SJCRH30 (cell line): ENCODE results near the gene GPC6. TPM values are rescaled to one million over a fixed set of nuclear protein-coding genes. Genes with fewer than 3 reads are reported as not detected.
"Not testable (repeated sequence)": the region's sequence is repeated elsewhere in the genome, so short reads cannot be mapped to it uniquely, and the experiment has no call there.

Experiments
- DNase-seq, 2 experiments: peaks; one replicate each; pipeline ENCODE4 v3.0.0-alpha.2; 2015 to 2020
- H3K27ac ChIP-seq: fragments of 250-450 bp; sonication (Bioruptor Pico); 2 replicates; pipeline ENCODE4 v1.5.1; 2020; ENCODE audit warnings: mild to moderate bottlenecking, moderate library complexity
- H3K27me3 ChIP-seq: fragments of 250-450 bp; sonication (Bioruptor Pico); 2 replicates; pipeline ENCODE4 v1.5.1; 2020; ENCODE audit warnings: mild to moderate bottlenecking, moderate library complexity
- H3K36me3 ChIP-seq: fragments of 250-450 bp; sonication (Bioruptor Pico); 2 replicates; pipeline ENCODE4 v1.5.1; 2020; ENCODE audit warnings: mild to moderate bottlenecking, moderate library complexity
- H3K4me1 ChIP-seq: fragments of 250-450 bp; sonication (Bioruptor Pico); 2 replicates; pipeline ENCODE4 v1.5.1; 2020; ENCODE audit warnings: mild to moderate bottlenecking, moderate library complexity
- H3K4me3 ChIP-seq: fragments of 250-450 bp; sonication (Bioruptor Pico); 2 replicates; pipeline ENCODE4 v1.5.1; 2020; ENCODE audit warnings: mild to moderate bottlenecking, moderate library complexity
- H3K9me3 ChIP-seq: fragments of 250-450 bp; sonication (Bioruptor Pico); replicated peaks from 2 replicates; pipeline ENCODE4 v1.5.1; 2020; ENCODE audit warnings: mild to moderate bottlenecking, moderate library complexity
- total RNA-seq: library from RNA; depleted of rRNA; stranded (reverse); fragments of >200 nt; shearing (Covaris generic); gene quantifications from 2 replicates; pipeline ENCODE4 v1.2.3, GENCODE V29; 2014

GPC6 gene
- total RNA-seq, 1 experiment from 2014 or later: 21.1 TPM

DNA sequence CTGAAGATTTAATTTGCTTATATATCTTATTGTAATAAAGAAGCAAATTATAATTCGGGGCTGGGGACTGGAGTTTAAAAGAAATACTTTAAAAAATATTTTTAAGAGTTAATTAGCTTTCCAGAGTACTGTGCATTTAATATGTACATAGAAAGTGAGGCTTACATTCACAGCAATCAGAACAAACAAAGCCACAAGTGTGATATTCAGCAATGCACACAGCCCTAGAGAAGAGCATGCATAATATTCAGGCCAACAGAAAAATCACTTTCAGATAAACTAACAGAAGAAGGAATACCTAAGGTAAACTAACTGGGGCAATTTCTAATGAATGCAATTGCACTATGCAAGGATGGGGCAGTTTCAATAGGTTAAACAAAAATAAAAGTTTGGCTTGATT, 241.8 kb downstream of the GPC6 start:
- H3K27me3 ChIP-seq: no peaks in the 10 kb centered on the region
- no peaks in the 10 kb centered on the region for H3K36me3 ChIP-seq
- DNase-seq: no peak
- H3K9me3 ChIP-seq: peaks cover 7% of the 10 kb centered on the region; the same call in 1 of the 2 replicates
- H3K4me3 ChIP-seq: no peak overlapping the region
- peaks cover under 1% of the 10 kb centered on the region; the same call in 1 of the 2 replicates for H3K4me1 ChIP-seq
- no peak overlapping the region for H3K27ac ChIP-seq

- Histone ChIP-seq H3K27me3 (no peaks in the 10 kb centered on the region), H3K9me3 (peaks cover 7% of the 10 kb centered on the region; the same call in 1 of the 2 replicates), H3K27ac (no peak overlapping the region), H3K4me3 (no peak overlapping the region), H3K4me1 (peaks cover 15% of the 10 kb centered on the region), H3K36me3 (no peaks in the 10 kb centered on the region)
- DNase-seq: no peak
Measured at GRCh38 chr13:93472296-93472695, 245.7 kb downstream of the GPC6 start.

DNA sequence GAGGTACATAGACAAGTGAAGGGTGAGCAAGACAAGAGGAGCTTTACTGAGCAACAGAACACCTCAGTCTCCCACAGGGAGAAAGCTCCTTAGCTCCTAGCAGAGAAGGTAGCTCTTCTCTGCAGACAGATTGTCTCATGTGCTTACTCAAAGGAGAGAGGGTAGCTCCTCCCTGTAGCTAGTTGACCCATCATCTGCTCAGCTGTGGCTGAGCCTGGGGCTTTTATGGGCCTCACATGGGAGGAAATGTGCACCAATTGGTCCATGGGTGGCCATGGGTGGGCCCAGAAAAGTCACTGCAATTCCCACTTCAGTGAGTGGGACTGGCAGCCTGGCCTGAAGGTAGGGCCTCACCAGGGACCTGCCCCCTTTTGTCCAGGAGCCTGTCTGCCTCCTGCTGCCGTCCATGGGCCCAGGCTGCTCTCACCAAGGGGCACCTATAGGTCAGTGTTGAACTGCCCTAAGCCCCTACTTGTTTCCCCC, 246.2 kb downstream of the GPC6 start:
- no peaks in the 10 kb centered on the region for H3K27me3 ChIP-seq
- H3K4me1 ChIP-seq: peaks cover 15% of the 10 kb centered on the region
- H3K36me3 ChIP-seq: no peaks in the 10 kb centered on the region
- no peak for DNase-seq
- peaks cover 7% of the 10 kb centered on the region; the same call in 1 of the 2 replicates for H3K9me3 ChIP-seq
- no peak overlapping the region for H3K4me3 ChIP-seq
- H3K27ac ChIP-seq: peak overlapping the region; percentile 81; the same call in 1 of the 2 replicates

DNA sequence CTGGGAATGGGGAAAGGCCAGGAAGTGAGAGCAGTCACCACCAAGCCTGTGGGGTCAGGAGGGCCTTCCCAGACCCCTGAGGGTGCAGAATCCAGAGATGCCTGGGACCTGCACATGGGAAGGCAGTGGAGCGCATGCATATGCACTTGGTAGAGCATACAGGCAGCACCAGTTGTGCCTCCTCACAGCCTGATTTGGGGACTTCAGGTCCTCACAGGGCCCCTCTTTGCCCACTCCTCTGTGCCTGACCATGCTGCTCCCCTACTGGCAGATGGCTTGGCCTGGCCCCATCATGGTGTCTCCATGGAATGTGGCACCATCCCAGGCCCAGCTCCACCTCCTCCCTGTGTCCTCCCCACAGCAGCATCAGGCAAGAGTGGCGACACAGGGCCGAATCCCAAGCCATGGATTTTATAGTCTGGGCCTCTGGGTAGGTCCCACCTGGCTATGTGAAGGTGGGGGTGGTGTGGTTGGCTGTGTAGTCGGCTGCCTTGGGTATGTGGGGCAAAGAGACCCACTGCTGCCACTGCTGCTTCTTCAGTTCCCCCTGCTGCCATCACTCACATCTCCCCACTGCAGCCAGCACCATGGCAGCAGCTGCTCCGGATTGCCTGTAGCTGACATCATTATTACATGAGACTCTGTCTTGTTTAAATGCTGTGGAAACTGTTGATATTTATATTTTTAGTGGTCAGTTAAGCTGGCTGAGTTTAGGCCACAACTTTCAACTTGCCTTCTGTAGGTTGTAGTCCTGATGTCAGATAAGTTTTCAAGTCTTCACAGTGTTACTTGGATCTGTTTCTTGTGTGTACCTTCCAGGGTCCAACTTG, 247.0 kb downstream of the GPC6 start:
- Histone ChIP-seq H3K4me3 (no peak overlapping the region; the same call in 1 of the 2 replicates), H3K36me3 (no peaks in the 10 kb centered on the region), H3K4me1 (peaks cover 15% of the 10 kb centered on the region), H3K27me3 (no peaks in the 10 kb centered on the region), H3K27ac (peak overlapping the region; percentile 81), H3K9me3 (peaks cover 5% of the 10 kb centered on the region; the same call in 1 of the 2 replicates)
- DNase-seq: peak; percentile 89 to 91

- no peaks in the 10 kb centered on the region for H3K9me3 ChIP-seq
Measured at GRCh38 chr13:93476175-93476574, 249.6 kb downstream of the GPC6 start.

DNA sequence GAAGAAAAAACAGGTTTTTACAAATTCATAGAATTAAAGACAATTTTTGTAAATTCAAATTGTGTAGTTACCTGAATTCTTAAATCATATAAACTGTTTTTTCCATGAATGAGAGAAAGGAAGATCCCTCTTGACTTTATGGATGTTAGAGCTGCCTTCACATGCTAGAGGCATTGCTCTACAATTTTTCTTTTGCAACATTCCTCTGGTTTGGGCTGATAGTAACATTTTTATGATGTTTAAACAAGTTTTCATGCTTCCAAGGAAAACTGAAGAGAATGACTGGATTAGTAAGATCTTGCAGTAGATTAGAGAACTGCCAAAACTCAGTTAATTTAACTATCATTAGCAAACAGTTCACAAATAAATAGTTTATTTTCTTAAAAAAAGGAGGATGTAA, 250.6 kb downstream of the GPC6 start:
- Histone ChIP-seq H3K36me3 (no peaks in the 10 kb centered on the region), H3K9me3 (no peaks in the 10 kb centered on the region), H3K27ac (no peak overlapping the region), H3K4me3 (no peak overlapping the region), H3K27me3 (no peaks in the 10 kb centered on the region), H3K4me1 (peaks cover 15% of the 10 kb centered on the region)
- no peak for DNase-seq

More at GRCh38 chr13:93476175-93476574, 249.6 kb downstream of the GPC6 start:
- H3K4me1 ChIP-seq: peaks cover 15% of the 10 kb centered on the region
- H3K27me3 ChIP-seq: no peaks in the 10 kb centered on the region
- no peaks in the 10 kb centered on the region for H3K36me3 ChIP-seq
- no peak for DNase-seq
- no peak overlapping the region for H3K27ac ChIP-seq
- no peak overlapping the region for H3K4me3 ChIP-seq

DNA sequence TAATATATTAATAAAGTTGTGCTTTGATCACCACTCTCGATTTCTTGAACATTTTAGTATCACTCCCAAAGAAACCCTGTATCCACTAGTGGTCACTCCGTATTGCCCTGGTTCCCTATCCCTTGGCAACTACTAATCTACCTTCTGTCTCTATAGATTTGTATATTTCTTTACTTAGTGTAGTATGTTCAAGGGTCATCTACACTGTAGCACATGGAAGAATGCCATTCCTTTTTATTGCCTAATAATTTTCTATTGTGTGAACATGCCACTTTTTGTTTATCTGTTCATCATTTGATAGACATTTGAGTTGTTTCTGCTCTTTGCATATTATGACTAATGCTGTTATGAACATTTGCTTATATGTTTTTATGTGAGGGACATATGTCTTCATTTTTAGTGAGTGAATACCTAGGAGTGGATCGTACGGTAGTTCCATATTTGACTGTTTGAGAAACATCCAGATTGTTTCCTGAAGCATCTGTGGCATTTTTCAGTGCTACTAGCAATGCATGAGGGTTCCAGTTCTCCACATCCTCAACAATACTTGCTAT, 254.0 kb downstream of the GPC6 start:
- no peaks in the 10 kb centered on the region for H3K36me3 ChIP-seq
- no peak overlapping the region for H3K27ac ChIP-seq
- H3K4me1 ChIP-seq: no peaks in the 10 kb centered on the region
- no peaks in the 10 kb centered on the region for H3K27me3 ChIP-seq
- no peak for DNase-seq
- H3K4me3 ChIP-seq: no peak overlapping the region
- H3K9me3 ChIP-seq: no peaks in the 10 kb centered on the region

GRCh38 chr13:93496117-93496516, 269.5 kb downstream of the GPC6 start:
- not testable (repeated sequence) for H3K27me3 ChIP-seq, H3K4me3 ChIP-seq, H3K36me3 ChIP-seq, H3K9me3 ChIP-seq, DNase-seq, H3K27ac ChIP-seq, H3K4me1 ChIP-seq

- H3K36me3 ChIP-seq: no peaks in the 10 kb centered on the region
- H3K4me1 ChIP-seq: peaks cover 6% of the 10 kb centered on the region
- no peaks in the 10 kb centered on the region for H3K9me3 ChIP-seq
- H3K4me3 ChIP-seq: no peak overlapping the region
- H3K27me3 ChIP-seq: no peaks in the 10 kb centered on the region
- peak in 1 of 2 experiments; percentile 48 for DNase-seq
- no peak overlapping the region for H3K27ac ChIP-seq
Measured at GRCh38 chr13:93496985-93497673, 270.5 kb downstream of the GPC6 start.

- Histone ChIP-seq H3K4me3 (no peak overlapping the region), H3K4me1 (peaks cover 6% of the 10 kb centered on the region), H3K27ac (no peak overlapping the region), H3K9me3 (no peaks in the 10 kb centered on the region), H3K27me3 (no peaks in the 10 kb centered on the region), H3K36me3 (no peaks in the 10 kb centered on the region)
- DNase-seq: no peak
Measured at GRCh38 chr13:93499991-93500390, 273.4 kb downstream of the GPC6 start.

DNA sequence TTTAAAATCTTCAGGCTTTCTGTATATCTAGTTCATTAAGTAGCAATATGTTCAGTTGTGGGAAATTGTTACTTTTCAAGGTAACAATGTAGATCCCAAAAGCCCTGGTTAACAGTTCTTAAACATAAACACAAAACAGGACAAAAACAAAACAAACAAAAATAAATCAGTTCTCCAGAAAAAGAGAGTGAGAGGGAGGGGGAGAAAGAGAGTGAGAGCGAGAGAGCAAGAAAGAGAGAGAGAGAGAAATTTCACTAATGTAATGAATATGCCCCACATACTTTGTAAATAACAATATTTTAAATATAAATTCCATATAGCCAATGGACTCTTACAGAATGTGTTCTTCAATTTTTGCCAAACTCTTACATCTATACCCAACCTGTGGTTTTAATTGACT, 275.5 kb downstream of the GPC6 start:
- no peak for DNase-seq
- H3K9me3 ChIP-seq: no peaks in the 10 kb centered on the region; the same call in 1 of the 2 replicates
- H3K27ac ChIP-seq: no peak overlapping the region
- H3K4me1 ChIP-seq: peaks cover 7% of the 10 kb centered on the region
- H3K27me3 ChIP-seq: no peaks in the 10 kb centered on the region
- no peaks in the 10 kb centered on the region for H3K36me3 ChIP-seq
- H3K4me3 ChIP-seq: no peak overlapping the region

DNA sequence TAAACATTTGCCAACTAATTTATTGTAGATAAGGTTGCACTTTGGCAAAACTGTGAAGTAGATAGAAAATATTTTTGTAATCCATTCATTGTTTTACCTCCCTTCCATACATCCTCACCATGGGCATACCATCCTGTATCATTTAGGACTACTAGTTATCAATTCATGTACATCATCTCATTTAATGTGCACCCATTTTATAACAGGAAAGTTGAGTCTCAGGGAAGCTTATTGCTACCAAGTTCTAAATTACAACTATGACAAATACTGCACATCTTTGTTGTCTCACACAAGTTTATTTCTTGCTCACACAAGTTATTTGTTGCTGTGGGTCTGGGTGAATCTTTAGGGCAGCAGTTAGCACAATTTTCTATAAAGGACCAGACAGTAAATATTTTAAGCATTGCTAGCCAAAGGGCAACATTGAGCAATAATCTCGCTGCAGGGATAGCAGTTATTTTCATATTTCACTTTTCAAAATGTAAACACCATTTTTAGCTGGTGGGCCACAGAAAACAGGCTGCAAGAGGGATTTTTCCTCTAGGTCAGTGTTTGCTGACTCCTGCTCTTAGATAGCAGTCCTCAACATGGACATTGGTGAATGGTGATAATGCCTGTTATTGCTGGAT, 276.5 kb downstream of the GPC6 start:
- DNase-seq: no peak
- H3K36me3 ChIP-seq: no peaks in the 10 kb centered on the region
- 0 out of 2 replicates have a peak, but pooled peaks cover 2% of the 10 kb centered on the region for H3K4me1 ChIP-seq
- no peaks in the 10 kb centered on the region; the same call in 1 of the 2 replicates for H3K9me3 ChIP-seq
- no peak overlapping the region for H3K4me3 ChIP-seq
- no peak overlapping the region for H3K27ac ChIP-seq
- H3K27me3 ChIP-seq: no peaks in the 10 kb centered on the region

DNA sequence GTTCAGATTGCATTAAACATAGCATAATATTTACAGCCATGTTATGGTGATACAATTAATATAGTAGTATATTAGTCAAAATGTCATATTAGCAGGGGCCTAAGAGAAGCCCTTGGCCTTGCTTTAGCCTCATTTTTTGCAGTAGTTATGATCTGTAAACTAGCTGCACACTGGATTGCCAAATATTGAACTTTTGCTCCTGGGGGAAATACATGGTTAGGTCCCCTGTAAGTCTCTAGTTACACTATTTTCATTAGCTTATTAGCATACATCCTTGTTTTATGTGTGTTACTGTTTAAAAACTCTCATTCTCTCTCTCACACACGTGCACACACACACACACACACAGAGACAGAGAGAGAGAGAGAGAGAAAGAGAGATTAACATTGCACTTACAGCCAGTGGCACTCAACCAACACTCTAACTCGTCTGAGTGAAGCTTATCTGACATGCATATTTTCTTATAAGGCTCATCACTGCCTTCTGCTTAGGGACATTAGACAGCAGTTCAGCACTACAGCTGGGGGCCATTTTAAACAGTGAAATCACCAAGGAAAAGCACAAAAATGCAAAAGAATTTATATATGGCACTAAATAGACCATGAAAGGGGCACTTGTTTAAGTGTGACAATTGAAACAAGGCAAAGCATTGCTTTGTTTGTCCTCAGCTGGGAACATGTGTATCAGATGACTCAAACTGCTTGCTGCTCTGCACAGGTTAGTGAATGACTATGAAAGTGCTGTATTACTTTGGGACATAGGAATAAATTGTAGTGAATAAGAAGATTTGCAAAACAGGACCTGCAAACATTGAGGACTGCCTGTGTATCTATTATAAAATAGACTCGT, 278.7 kb downstream of the GPC6 start:
- DNase-seq: peak; percentile 1 to 24
- no peak overlapping the region for H3K27ac ChIP-seq

GRCh38 chr13:93511011-93511410, 284.4 kb downstream of the GPC6 start:
- Histone ChIP-seq H3K27me3 (no peaks in the 10 kb centered on the region), H3K4me3 (no peak overlapping the region), H3K9me3 (no peaks in the 10 kb centered on the region), H3K36me3 (no peaks in the 10 kb centered on the region), H3K27ac (no peak overlapping the region), H3K4me1 (no peaks in the 10 kb centered on the region; the same call in 1 of the 2 replicates)
- DNase-seq: no peak

More for the DNA sequence above, 278.7 kb downstream of the GPC6 start:
- no peak overlapping the region for H3K4me3 ChIP-seq
- H3K27me3 ChIP-seq: no peaks in the 10 kb centered on the region
- no peaks in the 10 kb centered on the region for H3K36me3 ChIP-seq
- 0 out of 2 replicates have a peak, but pooled peaks cover 2% of the 10 kb centered on the region for H3K4me1 ChIP-seq
- H3K9me3 ChIP-seq: no peaks in the 10 kb centered on the region; the same call in 1 of the 2 replicates
